Measurements from ENCODE around the gene GNRH2.
"Not testable (repeated sequence)": the region's sequence is repeated elsewhere in the genome, so short reads cannot be mapped to it uniquely, and the experiment has no call there.

Gene GNRH2

GRCh38 chr20:3021327-3021726 is 22.1 kb upstream of the GNRH2 start:
- Histone ChIP-seq H3K9ac (ENCODE audit: low read length) (no peak overlapping the region), H3K9me3 (ENCODE audit: control insufficient read depth, low read length) (no peaks in the 10 kb centered on the region), H3K36me3 (ENCODE audit: control insufficient read depth, insufficient read depth, low read length, severe bottlenecking) (peaks cover 61% of the 10 kb centered on the region), H3K4me1 (ENCODE audit: control insufficient read depth, insufficient read depth, low read length) (no peaks in the 10 kb centered on the region), H3K4me3 (ENCODE audit: low read length) (no peak overlapping the region), H3K27me3 (replicated peaks; ENCODE audit: control insufficient read depth, insufficient read depth, low read length) (no peaks in the 10 kb centered on the region)
- no peak for DNase-seq (ENCODE audit: low read depth)

- DNase-seq (ENCODE audit: low read depth) = no peak
- Histone ChIP-seq H3K9me3 (ENCODE audit: control insufficient read depth, low read length) (no peaks in the 10 kb centered on the region), H3K36me3 (ENCODE audit: control insufficient read depth, insufficient read depth, low read length, severe bottlenecking) (peaks cover 63% of the 10 kb centered on the region), H3K27me3 (replicated peaks; ENCODE audit: control insufficient read depth, insufficient read depth, low read length) (no peaks in the 10 kb centered on the region), H3K9ac (ENCODE audit: low read length) (no peak overlapping the region), H3K4me3 (ENCODE audit: low read length) (no peak overlapping the region), H3K4me1 (ENCODE audit: control insufficient read depth, insufficient read depth, low read length) (no peaks in the 10 kb centered on the region)
Measured at GRCh38 chr20:3021777-3022176, 21.6 kb upstream of the GNRH2 start.

- not testable (repeated sequence) for H3K4me1 ChIP-seq (ENCODE audit: control insufficient read depth, insufficient read depth, low read length); DNase-seq (ENCODE audit: low read depth); H3K9ac ChIP-seq (ENCODE audit: low read length); H3K4me3 ChIP-seq (ENCODE audit: low read length); H3K9me3 ChIP-seq (ENCODE audit: control insufficient read depth, low read length); H3K27me3 ChIP-seq (replicated peaks; ENCODE audit: control insufficient read depth, insufficient read depth, low read length)
- peaks cover 69% of the 10 kb centered on the region for H3K36me3 ChIP-seq (ENCODE audit: control insufficient read depth, insufficient read depth, low read length, severe bottlenecking)
Measured at GRCh38 chr20:3022559-3023490, 20.6 kb upstream of the GNRH2 start.

- no peaks in the 10 kb centered on the region for H3K9me3 ChIP-seq (ENCODE audit: control insufficient read depth, low read length)
- H3K4me1 ChIP-seq (ENCODE audit: control insufficient read depth, insufficient read depth, low read length) = peaks cover 4% of the 10 kb centered on the region
- no peak overlapping the region for H3K9ac ChIP-seq (ENCODE audit: low read length)
- no peak for DNase-seq (ENCODE audit: low read depth)
- no peaks in the 10 kb centered on the region for H3K27me3 ChIP-seq (replicated peaks; ENCODE audit: control insufficient read depth, insufficient read depth, low read length)
- H3K36me3 ChIP-seq (ENCODE audit: control insufficient read depth, insufficient read depth, low read length, severe bottlenecking) = peaks cover 74% of the 10 kb centered on the region
- no peak overlapping the region for H3K4me3 ChIP-seq (ENCODE audit: low read length)
Measured at GRCh38 chr20:3027987-3028386, 15.4 kb upstream of the GNRH2 start.

DNA sequence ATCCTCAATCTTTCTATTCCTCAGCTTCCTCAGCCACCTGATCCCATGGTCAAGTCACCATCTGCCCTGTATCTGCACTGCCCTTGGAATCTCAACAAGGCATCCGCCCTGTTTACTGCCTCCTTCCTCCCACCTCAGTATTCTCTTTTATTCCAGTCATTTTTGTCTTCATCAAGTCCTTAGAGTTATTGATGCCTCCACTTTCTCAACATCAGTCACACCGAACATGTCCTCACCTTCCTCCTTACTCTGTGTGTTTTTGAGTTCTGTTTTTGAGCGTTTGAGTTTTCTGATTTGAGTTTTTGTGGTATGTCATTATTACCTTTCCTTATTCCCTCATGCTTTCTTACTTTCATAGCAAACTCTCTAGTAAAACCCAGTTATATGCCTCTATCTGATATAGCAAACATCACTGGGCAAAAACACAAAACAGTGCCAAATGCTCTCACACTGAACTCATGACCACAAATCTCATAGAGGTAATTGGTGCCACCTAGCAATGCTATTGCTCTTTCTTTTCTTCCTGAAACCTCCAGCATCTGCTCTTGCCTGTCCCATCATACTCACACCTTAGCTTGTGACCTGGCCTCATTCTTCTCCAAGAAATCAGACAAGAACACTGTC is 11.8 kb upstream of the GNRH2 start:
- peaks cover 61% of the 10 kb centered on the region for H3K36me3 ChIP-seq (ENCODE audit: control insufficient read depth, insufficient read depth, low read length, severe bottlenecking)

DNA sequence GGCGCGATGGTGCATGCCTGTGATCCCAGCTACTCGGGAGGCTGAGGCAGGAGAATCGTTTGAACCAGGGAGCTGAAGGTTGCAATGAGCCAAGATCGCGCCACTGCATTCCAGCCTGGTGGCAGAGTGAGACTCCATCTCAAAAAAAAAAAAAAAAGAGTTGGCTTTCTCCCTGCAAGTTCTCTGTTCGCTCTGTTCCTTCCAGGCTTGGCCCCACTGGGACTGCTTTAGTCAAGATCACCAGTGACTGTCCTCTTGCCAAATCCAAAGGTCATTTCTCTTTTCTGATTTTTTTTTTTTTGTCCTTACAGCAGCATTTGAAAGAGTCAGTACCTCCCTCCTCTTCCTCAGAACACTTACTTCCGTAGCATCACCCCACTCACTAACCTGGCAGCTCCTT is 10.8 kb upstream of the GNRH2 start:
- peaks cover 61% of the 10 kb centered on the region for H3K36me3 ChIP-seq (ENCODE audit: control insufficient read depth, insufficient read depth, low read length, severe bottlenecking)

More for the DNA sequence above, 11.8 kb upstream of the GNRH2 start:
- no peak for DNase-seq (ENCODE audit: low read depth)
- H3K4me3 ChIP-seq (ENCODE audit: low read length) = no peak overlapping the region
- peaks cover 8% of the 10 kb centered on the region for H3K4me1 ChIP-seq (ENCODE audit: control insufficient read depth, insufficient read depth, low read length)
- H3K27me3 ChIP-seq (replicated peaks; ENCODE audit: control insufficient read depth, insufficient read depth, low read length) = no peaks in the 10 kb centered on the region
- no peak overlapping the region for H3K9ac ChIP-seq (ENCODE audit: low read length)
- H3K9me3 ChIP-seq (ENCODE audit: control insufficient read depth, low read length) = no peaks in the 10 kb centered on the region

GRCh38 chr20:3037654-3038053 is 5.8 kb upstream of the GNRH2 start:
- H3K4me1 ChIP-seq (ENCODE audit: control insufficient read depth, insufficient read depth, low read length) = peaks cover 17% of the 10 kb centered on the region
- no peak overlapping the region for H3K4me3 ChIP-seq (ENCODE audit: low read length)
- H3K36me3 ChIP-seq (ENCODE audit: control insufficient read depth, insufficient read depth, low read length, severe bottlenecking) = peaks cover 61% of the 10 kb centered on the region
- H3K27me3 ChIP-seq (replicated peaks; ENCODE audit: control insufficient read depth, insufficient read depth, low read length) = no peaks in the 10 kb centered on the region
- no peak overlapping the region for H3K9ac ChIP-seq (ENCODE audit: low read length)
- DNase-seq (ENCODE audit: low read depth) = no peak
- no peaks in the 10 kb centered on the region for H3K9me3 ChIP-seq (ENCODE audit: control insufficient read depth, low read length)

More for the DNA sequence above, 10.8 kb upstream of the GNRH2 start:
- no peak overlapping the region for H3K9ac ChIP-seq (ENCODE audit: low read length)
- H3K27me3 ChIP-seq (replicated peaks; ENCODE audit: control insufficient read depth, insufficient read depth, low read length) = no peaks in the 10 kb centered on the region
- peak overlapping the region; percentile 39 for H3K4me3 ChIP-seq (ENCODE audit: low read length)
- DNase-seq (ENCODE audit: low read depth) = no peak
- peaks cover 8% of the 10 kb centered on the region for H3K4me1 ChIP-seq (ENCODE audit: control insufficient read depth, insufficient read depth, low read length)
- H3K9me3 ChIP-seq (ENCODE audit: control insufficient read depth, low read length) = no peaks in the 10 kb centered on the region

DNA sequence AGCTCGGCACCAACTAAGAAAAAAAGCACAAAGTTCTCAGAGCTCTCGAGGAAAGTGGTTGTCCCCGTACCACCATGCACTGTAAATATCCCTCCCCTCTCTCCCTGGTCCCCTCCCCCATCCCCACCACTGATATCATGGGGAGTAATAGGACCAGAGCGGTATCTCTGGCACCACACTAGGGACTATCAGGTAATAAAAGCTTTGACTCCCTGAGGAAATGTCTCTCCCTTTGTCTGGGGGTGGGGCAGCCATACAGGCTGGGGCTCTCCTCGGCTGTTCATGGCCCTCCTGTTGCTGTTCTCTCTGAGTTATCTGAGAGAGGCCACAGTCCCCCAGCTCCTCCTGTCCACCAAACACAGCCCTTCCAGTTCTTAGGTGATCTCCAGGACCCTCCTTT is 5.0 kb upstream of the GNRH2 start:
- peaks cover 61% of the 10 kb centered on the region for H3K36me3 ChIP-seq (ENCODE audit: control insufficient read depth, insufficient read depth, low read length, severe bottlenecking)
- H3K27me3 ChIP-seq (replicated peaks; ENCODE audit: control insufficient read depth, insufficient read depth, low read length) = no peaks in the 10 kb centered on the region
- H3K9me3 ChIP-seq (ENCODE audit: control insufficient read depth, low read length) = no peaks in the 10 kb centered on the region
- H3K4me3 ChIP-seq (ENCODE audit: low read length) = no peak overlapping the region
- DNase-seq (ENCODE audit: low read depth) = no peak
- peaks cover 9% of the 10 kb centered on the region for H3K4me1 ChIP-seq (ENCODE audit: control insufficient read depth, insufficient read depth, low read length)
- no peak overlapping the region for H3K9ac ChIP-seq (ENCODE audit: low read length)

DNA sequence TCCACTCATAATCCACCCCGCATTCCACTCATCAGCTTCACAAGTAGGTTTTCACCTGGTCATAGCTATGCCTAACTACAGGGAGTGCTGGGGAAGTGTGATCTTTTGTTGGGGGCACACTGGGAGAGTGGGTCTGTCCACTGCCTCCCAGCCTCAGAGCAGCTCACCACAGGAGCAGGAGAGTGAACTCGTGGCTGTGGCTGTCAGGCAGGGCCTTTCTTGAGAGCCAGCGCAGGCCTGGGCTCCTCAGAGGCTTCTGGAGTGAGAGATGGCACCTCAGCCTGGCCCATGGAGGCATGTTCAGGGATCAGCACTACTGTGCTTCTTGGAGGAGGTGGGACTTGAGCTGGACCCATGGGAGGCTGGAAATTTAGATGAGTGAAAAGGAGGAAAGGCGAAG is 4.0 kb upstream of the GNRH2 start:
- no peak overlapping the region for H3K4me3 ChIP-seq (ENCODE audit: low read length)
- H3K4me1 ChIP-seq (ENCODE audit: control insufficient read depth, insufficient read depth, low read length) = peaks cover 9% of the 10 kb centered on the region
- peaks cover 61% of the 10 kb centered on the region for H3K36me3 ChIP-seq (ENCODE audit: control insufficient read depth, insufficient read depth, low read length, severe bottlenecking)
- H3K27me3 ChIP-seq (replicated peaks; ENCODE audit: control insufficient read depth, insufficient read depth, low read length) = no peaks in the 10 kb centered on the region
- no peak for DNase-seq (ENCODE audit: low read depth)
- H3K9ac ChIP-seq (ENCODE audit: low read length) = no peak overlapping the region
- no peaks in the 10 kb centered on the region for H3K9me3 ChIP-seq (ENCODE audit: control insufficient read depth, low read length)

GRCh38 chr20:3040086-3040485 is 3.3 kb upstream of the GNRH2 start:
- Histone ChIP-seq H3K4me3 (ENCODE audit: low read length) (no peak overlapping the region), H3K9ac (ENCODE audit: low read length) (no peak overlapping the region), H3K9me3 (ENCODE audit: control insufficient read depth, low read length) (no peaks in the 10 kb centered on the region), H3K27me3 (replicated peaks; ENCODE audit: control insufficient read depth, insufficient read depth, low read length) (no peaks in the 10 kb centered on the region), H3K36me3 (ENCODE audit: control insufficient read depth, insufficient read depth, low read length, severe bottlenecking) (peaks cover 58% of the 10 kb centered on the region), H3K4me1 (ENCODE audit: control insufficient read depth, insufficient read depth, low read length) (peaks cover 10% of the 10 kb centered on the region)
- DNase-seq (ENCODE audit: low read depth) = no peak

DNA sequence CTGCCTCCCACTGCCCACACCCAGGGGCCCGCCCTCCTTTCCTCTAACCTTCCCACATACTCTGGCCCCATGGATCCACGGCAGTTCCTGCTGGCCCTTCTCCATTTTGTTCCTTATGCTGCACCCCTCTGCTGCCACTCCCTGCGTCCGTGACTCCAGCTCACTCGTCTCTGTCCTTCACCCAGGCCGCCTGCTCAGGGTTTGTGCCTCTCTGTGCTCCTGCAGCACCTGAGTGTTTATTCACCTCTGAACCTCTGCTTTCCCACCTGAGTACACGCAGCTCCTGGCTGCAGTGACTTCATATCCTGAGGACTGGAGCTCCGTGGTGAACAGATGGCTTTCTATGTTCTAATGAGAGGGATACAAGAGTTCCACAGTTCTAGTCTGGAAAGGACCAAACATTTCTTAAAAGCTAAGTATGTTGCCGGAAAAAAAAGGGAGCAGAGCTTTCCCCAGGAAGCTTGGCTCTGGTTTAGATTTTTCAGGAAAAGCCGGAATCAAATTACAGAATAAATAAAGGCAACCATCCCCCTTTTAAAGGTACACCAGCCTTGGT is 1.5 kb upstream of the GNRH2 start:
- H3K4me3 ChIP-seq (ENCODE audit: low read length) = no peak overlapping the region
- H3K9me3 ChIP-seq (ENCODE audit: control insufficient read depth, low read length) = no peaks in the 10 kb centered on the region
- peaks cover 16% of the 10 kb centered on the region for H3K4me1 ChIP-seq (ENCODE audit: control insufficient read depth, insufficient read depth, low read length)
- H3K27me3 ChIP-seq (replicated peaks; ENCODE audit: control insufficient read depth, insufficient read depth, low read length) = no peaks in the 10 kb centered on the region
- peak overlapping the region; percentile 13 for H3K9ac ChIP-seq (ENCODE audit: low read length)
- H3K36me3 ChIP-seq (ENCODE audit: control insufficient read depth, insufficient read depth, low read length, severe bottlenecking) = peaks cover 40% of the 10 kb centered on the region
- peak; percentile 35 for DNase-seq (ENCODE audit: low read depth)

All from adipocyte (in vitro differentiated cells).